H9 (cell line): Measurements from ENCODE around the gene HLA-DQB1. TPM values are rescaled to one million over a fixed set of nuclear protein-coding genes. Genes with fewer than 3 reads are reported as not detected.
"Not testable (repeated sequence)": the region's sequence is repeated elsewhere in the genome, so short reads cannot be mapped to it uniquely, and the experiment has no call there.

ENCODE experiments used
- DNase-seq: peaks from one replicate; pipeline ENCODE4 v3.0.0-alpha.2; 2017
- H2AFZ ChIP-seq: one replicate; pipeline ENCODE4 v1.6.1; 2013; ENCODE audit warnings: mild to moderate bottlenecking, low read length, control low read depth, moderate library complexity
- H2AK5ac ChIP-seq: 2 replicates; pipeline ENCODE4 v1.6.1; 2013; ENCODE audit warnings: low read length, control low read depth, mixed read lengths; ENCODE audit not compliant: insufficient read length
- H2BK120ac ChIP-seq: one replicate; pipeline ENCODE4 v1.6.1; 2013; ENCODE audit warnings: low read depth, mild to moderate bottlenecking, low read length, control low read depth, inconsistent platforms; ENCODE audit not compliant: poor library complexity, severe bottlenecking
- H2BK12ac ChIP-seq: 2 replicates; pipeline ENCODE4 v1.6.1; 2013; ENCODE audit warnings: low read length, control low read depth, mixed read lengths, low read depth; ENCODE audit not compliant: insufficient read length
- H2BK15ac ChIP-seq: 2 replicates; pipeline ENCODE4 v1.6.1; 2013; ENCODE audit warnings: low read depth, low read length, control low read depth
- H2BK20ac ChIP-seq: one replicate; pipeline ENCODE4 v1.6.1; 2013; ENCODE audit warnings: low read depth, mild to moderate bottlenecking, low read length, control low read depth, inconsistent platforms; ENCODE audit not compliant: poor library complexity, severe bottlenecking
- H2BK5ac ChIP-seq: 2 replicates; pipeline ENCODE4 v1.6.1; 2013; ENCODE audit warnings: low read length, control low read depth, mixed read lengths; ENCODE audit not compliant: insufficient read length
- H3K14ac ChIP-seq: 2 replicates; pipeline ENCODE4 v1.6.1; 2013; ENCODE audit warnings: low read length, control low read depth; ENCODE audit not compliant: insufficient read depth
- H3K18ac ChIP-seq: 2 replicates; pipeline ENCODE4 v1.6.1; 2013; ENCODE audit warnings: low read depth, mild to moderate bottlenecking, mixed read lengths, low read length, control low read depth; ENCODE audit not compliant: insufficient read length
- H3K23ac ChIP-seq: 2 replicates; pipeline ENCODE4 v1.6.1; 2013; ENCODE audit warnings: low read length, control low read depth, mixed read lengths, low read depth; ENCODE audit not compliant: insufficient read length
- H3K23me2 ChIP-seq: 2 replicates; pipeline ENCODE4 v1.6.1; 2013; ENCODE audit warnings: low read depth, mild to moderate bottlenecking, mixed read lengths, low read length, control low read depth; ENCODE audit not compliant: insufficient read length, poor library complexity, severe bottlenecking
- H3K27ac ChIP-seq: 2 replicates; pipeline ENCODE4 v1.5.1; 2013; ENCODE audit warnings: low read length, control low read depth, mixed read lengths, low read depth; ENCODE audit not compliant: insufficient read length
- H3K27me3 ChIP-seq: 2 replicates; pipeline ENCODE4 v1.6.1; 2013; ENCODE audit warnings: low read length, control low read depth, inconsistent platforms; ENCODE audit not compliant: insufficient read depth
- H3K4ac ChIP-seq: 2 replicates; pipeline ENCODE4 v1.6.1; 2013; ENCODE audit warnings: low read depth, mild to moderate bottlenecking, control low read depth, inconsistent platforms, low read length, moderate library complexity
- H3K4me1 ChIP-seq: 2 replicates; pipeline ENCODE4 v1.6.1; 2013; ENCODE audit warnings: low read length, control low read depth, inconsistent platforms; ENCODE audit not compliant: insufficient read depth
- H3K4me2 ChIP-seq: 2 replicates; pipeline ENCODE4 v1.6.1; 2013; ENCODE audit warnings: low read length, control low read depth, mixed read lengths; ENCODE audit not compliant: insufficient read length, insufficient read depth
- H3K56ac ChIP-seq: 2 replicates; pipeline ENCODE4 v1.6.1; 2013; ENCODE audit warnings: low read depth, mild to moderate bottlenecking, mixed read lengths, low read length, control low read depth; ENCODE audit not compliant: insufficient read length
- H3K79me1 ChIP-seq: 2 replicates; pipeline ENCODE4 v1.6.1; 2013; ENCODE audit warnings: low read depth, mild to moderate bottlenecking, moderate library complexity, low read length, control low read depth, inconsistent platforms; ENCODE audit not compliant: insufficient read depth, poor library complexity, severe bottlenecking
- H3K79me2 ChIP-seq: 2 replicates; pipeline ENCODE4 v1.6.1; 2013; ENCODE audit warnings: low read length, control low read depth, inconsistent platforms; ENCODE audit not compliant: insufficient read depth
- H3K9ac ChIP-seq: 2 replicates; pipeline ENCODE4 v1.6.1; 2013; ENCODE audit warnings: low read length, control low read depth, mixed read lengths; ENCODE audit not compliant: insufficient read length; ENCODE audit errors: extremely low read depth
- H3K9me3 ChIP-seq: one replicate; pipeline ENCODE4 v1.6.1; 2013; ENCODE audit warnings: low read depth, low read length, inconsistent platforms; ENCODE audit not compliant: control insufficient read depth
- H3T11ph ChIP-seq: one replicate; pipeline ENCODE4 v1.6.1; 2013; ENCODE audit warnings: mild to moderate bottlenecking, low read length, control low read depth, inconsistent platforms
- H4K20me1 ChIP-seq: one replicate; pipeline ENCODE4 v1.6.1; 2013; ENCODE audit not compliant: control insufficient read depth, insufficient read length, insufficient read depth
- H4K5ac ChIP-seq: 2 replicates; pipeline ENCODE4 v1.6.1; 2013; ENCODE audit warnings: low read depth, mild to moderate bottlenecking, mixed read lengths, low read length, control low read depth; ENCODE audit not compliant: insufficient read length
- H4K8ac ChIP-seq: replicated peaks from 2 replicates; pipeline ENCODE4 v1.6.1; 2013; ENCODE audit warnings: low read length, control low read depth, mixed read lengths, low read depth; ENCODE audit not compliant: insufficient read length
- H4K91ac ChIP-seq: 2 replicates; pipeline ENCODE4 v1.6.1; 2013; ENCODE audit warnings: low read depth, mild to moderate bottlenecking, moderate library complexity, mixed read lengths, low read length, control low read depth; ENCODE audit not compliant: insufficient read length
- H3K27ac Mint-ChIP-seq, 3 experiments: 2 replicates in 2 of 3; 3 replicates in 1 of 3; pipeline ENCODE4 v1.8.0; 2020 to 2021; ENCODE audit warnings: mixed read lengths in 3 of 3, mild to moderate bottlenecking in 1 of 3, moderate library complexity in 1 of 3
- H3K27me3 Mint-ChIP-seq: 2 replicates; pipeline ENCODE4 v1.8.0; 2021; ENCODE audit warnings: low read depth, mild to moderate bottlenecking, moderate library complexity, mixed read lengths
- H3K36me3 Mint-ChIP-seq, 3 experiments: 2 replicates in 2 of 3; 3 replicates in 1 of 3; pipeline ENCODE4 v1.8.0; 2020 to 2021; ENCODE audit warnings: low read depth in 3 of 3, mixed read lengths in 3 of 3; ENCODE audit not compliant: insufficient read depth in 1 of 3
- H3K4me1 Mint-ChIP-seq, 2 experiments: 2 replicates each; pipeline ENCODE4 v1.8.0; 2020; ENCODE audit warnings: mixed read lengths in 2 of 2
- H3K4me3 Mint-ChIP-seq, 2 experiments: 2 replicates in 1 of 2; 3 replicates in 1 of 2; pipeline ENCODE4 v1.8.0; 2020 to 2021; ENCODE audit warnings: mild to moderate bottlenecking in 2 of 2, mixed read lengths in 2 of 2, moderate library complexity in 1 of 2
- H3K9me3 Mint-ChIP-seq, 2 experiments: 2 replicates in 1 of 2; 3 replicates in 1 of 2; pipeline ENCODE4 v1.8.0; 2020; ENCODE audit warnings: mild to moderate bottlenecking in 2 of 2, mixed read lengths in 2 of 2, moderate library complexity in 1 of 2
- WGBS: extraction: QIAGEN DNeasy Blood & Tissue Kit; methylation state at CpG from one replicate; pipeline ENCODE4 v1.1.7; 2013; ENCODE audit warnings: missing lambda C conversion rate, low lambda C conversion rate, mixed read lengths; ENCODE audit not compliant: insufficient read length; ENCODE audit errors: extremely low coverage; 5-methylcytosine and 5-hydroxymethylcytosine counted together
- total RNA-seq: library from RNA; stranded (reverse); gene quantifications from 2 replicates; pipeline ENCODE4 v1.2.1, GENCODE V29; 2021

HLA-DQB1 gene
- total RNA-seq, 1 experiment from 2014 or later = 41.0 TPM

DNA sequence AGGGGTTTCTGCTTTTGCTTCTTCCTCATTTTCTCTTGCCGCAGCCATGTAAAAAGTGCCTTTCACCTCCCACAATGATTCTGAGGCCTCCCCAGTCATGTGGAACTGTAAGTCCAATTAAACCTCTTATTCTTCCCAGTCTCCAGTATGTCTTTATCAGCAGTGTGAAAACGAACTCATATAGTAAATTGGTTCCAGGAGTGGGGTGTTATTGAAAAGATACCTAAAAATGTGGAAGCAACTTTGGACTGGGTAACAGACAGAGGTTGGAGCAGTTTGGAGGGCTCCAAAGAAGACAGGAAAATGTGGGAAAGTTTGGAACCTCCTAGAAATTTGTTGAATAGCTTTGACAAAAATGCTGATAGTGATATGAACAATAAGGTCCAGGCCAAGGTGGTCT is 5.5 kb upstream of the HLA-DQB1 start:
- not testable (repeated sequence) for H4K8ac ChIP-seq, H2BK5ac ChIP-seq, H3K4me1 ChIP-seq, H3K27ac Mint-ChIP-seq, H3K79me2 ChIP-seq, H3K9ac ChIP-seq, H2BK12ac ChIP-seq, H3K27ac ChIP-seq, H2AK5ac ChIP-seq, H3K56ac ChIP-seq, H3K18ac ChIP-seq, H3K23me2 ChIP-seq, H4K91ac ChIP-seq, H3K14ac ChIP-seq, H3K4ac ChIP-seq, H3K9me3 ChIP-seq, H2BK20ac ChIP-seq, H2AFZ ChIP-seq, H3K36me3 Mint-ChIP-seq, H2BK15ac ChIP-seq, H3T11ph ChIP-seq, H3K4me2 ChIP-seq, H3K27me3 Mint-ChIP-seq, H3K23ac ChIP-seq, H3K4me3 Mint-ChIP-seq, H4K20me1 ChIP-seq, H3K79me1 ChIP-seq, H4K5ac ChIP-seq, H3K27me3 ChIP-seq, DNase-seq, H2BK120ac ChIP-seq
- WGBS = no CpG with 5 or more reads among the region's 2 CpGs
- Mint-ChIP-seq H3K4me1 (peaks cover 4 to 16% of the 10 kb centered on the region in 2 experiments), H3K9me3 (peaks cover 11 to 17% of the 10 kb centered on the region in 2 experiments)
